Measurements from ENCODE around the gene PARP8. TPM values are rescaled to one million over a fixed set of nuclear protein-coding genes. Genes with fewer than 3 reads are reported as not detected.

The PARP8 gene
- total RNA-seq, 1 donor from 2014 or later: 10.3 TPM

GRCh38 chr5:50855001-50855400 is 188.6 kb downstream of the PARP8 start:
- ATAC-seq: no peak

GRCh38 chr5:50856401-50857119 is 190.1 kb downstream of the PARP8 start:
- ATAC-seq: no peak

- ATAC-seq: no peak
Observed at GRCh38 chr5:50863534-50864170, 197.2 kb downstream of the PARP8 start.

GRCh38 chr5:50864466-50864865 is 198.0 kb downstream of the PARP8 start:
- no peak for ATAC-seq

GRCh38 chr5:50866415-50866814 is 200.0 kb downstream of the PARP8 start:
- no peak for ATAC-seq

GRCh38 chr5:50867140-50867539 is 200.7 kb downstream of the PARP8 start:
- ATAC-seq: no peak

- no peak for ATAC-seq
Observed at GRCh38 chr5:50873595-50874277, 207.3 kb downstream of the PARP8 start.

- ATAC-seq: no peak
Observed at GRCh38 chr5:50874306-50875001, 208.0 kb downstream of the PARP8 start.

GRCh38 chr5:50875002-50875344 is 208.5 kb downstream of the PARP8 start:
- no peak for ATAC-seq

- no peak for ATAC-seq
Observed at GRCh38 chr5:50878470-50878869, 212.0 kb downstream of the PARP8 start.

GRCh38 chr5:50881407-50881806 is 215.0 kb downstream of the PARP8 start:
- no peak for ATAC-seq

- ATAC-seq: no peak
Observed at GRCh38 chr5:50886657-50887345, 220.4 kb downstream of the PARP8 start.

- no peak for ATAC-seq
Observed at GRCh38 chr5:50887889-50888633, 221.6 kb downstream of the PARP8 start.

GRCh38 chr5:50888751-50889150 is 222.3 kb downstream of the PARP8 start:
- no peak for ATAC-seq

- ATAC-seq: no peak
Observed at GRCh38 chr5:50889790-50890189, 223.4 kb downstream of the PARP8 start.

Other genes starting within 250 kb of the PARP8 start
- 5.7 TPM for gene EMB, start 225.3 kb upstream of the PARP8 start, total RNA-seq